NOMO-1 (cell line): ENCODE results near the gene RESF1.

Source experiments
- DNase-seq, 2 experiments: peaks; one replicate each; lab custom pipeline; 2025; ENCODE audit not compliant: unreplicated experiment in 2 of 2; lab: John Stamatoyannopoulos, UW

RESF1 gene

DNA sequence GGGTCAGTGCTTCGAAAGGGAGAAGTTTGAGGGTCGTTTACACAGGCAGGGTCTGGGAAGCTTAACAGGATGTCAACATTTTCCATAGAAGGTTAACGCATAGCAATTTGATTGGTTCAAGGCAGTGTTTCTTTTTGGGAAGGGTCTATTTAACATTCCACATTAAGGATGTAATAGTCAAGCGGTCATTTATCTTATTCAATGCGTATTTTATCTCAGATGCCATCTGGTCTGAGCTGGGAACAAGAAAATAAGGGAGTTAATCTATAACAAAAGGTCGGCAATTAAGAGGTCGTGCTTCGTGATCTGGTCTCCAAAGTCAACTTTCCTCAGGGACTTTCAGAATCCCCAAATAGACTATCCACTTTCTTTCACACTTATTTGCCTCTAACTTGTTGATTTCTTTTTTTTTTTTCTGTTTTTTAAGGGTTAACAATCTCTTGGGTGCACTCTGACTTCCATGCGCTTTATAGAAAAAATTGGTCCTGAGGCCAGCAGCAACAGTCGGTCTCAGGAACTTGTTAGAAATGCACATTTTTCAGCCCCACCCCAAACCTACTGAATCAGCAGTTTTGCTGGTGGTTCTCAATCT lies 550 bp upstream of the RESF1 start:
- DNase-seq: no peak

DNA sequence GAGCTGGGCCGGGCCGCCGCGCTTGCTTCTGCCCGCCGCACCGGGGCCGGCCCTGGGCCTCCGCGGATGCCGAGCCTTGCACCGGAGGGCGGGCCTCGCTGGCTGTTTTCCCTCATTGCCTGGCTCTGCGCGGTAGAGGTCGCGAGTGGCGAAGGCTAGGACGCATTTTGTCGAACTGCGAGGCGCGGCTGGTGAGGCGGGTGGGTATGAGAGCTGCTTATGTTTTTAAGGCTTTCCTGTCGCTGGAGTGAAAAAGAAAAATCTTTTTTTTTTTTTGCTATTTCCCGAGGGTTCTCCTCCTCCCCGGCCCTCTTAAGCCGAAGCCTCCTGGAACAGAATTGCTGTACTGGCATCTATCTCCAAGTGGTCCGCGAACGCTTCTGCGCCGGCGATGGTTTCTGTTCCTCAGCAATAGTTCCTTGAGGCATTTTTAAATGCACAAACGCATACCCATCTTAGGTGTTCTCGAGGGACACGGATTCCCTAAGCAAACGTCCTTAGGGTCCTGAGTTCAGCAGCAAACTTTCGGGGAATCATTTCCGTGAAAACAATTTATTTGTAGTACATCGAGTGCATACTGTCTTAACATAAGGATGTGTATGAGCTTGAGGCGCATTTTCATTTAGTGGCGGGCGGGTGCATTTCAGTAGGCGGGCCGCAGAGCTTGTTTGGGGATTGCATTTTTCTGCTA lies 631 bp downstream of the RESF1 start:
- DNase-seq: peak; percentile 71 to 82

DNA sequence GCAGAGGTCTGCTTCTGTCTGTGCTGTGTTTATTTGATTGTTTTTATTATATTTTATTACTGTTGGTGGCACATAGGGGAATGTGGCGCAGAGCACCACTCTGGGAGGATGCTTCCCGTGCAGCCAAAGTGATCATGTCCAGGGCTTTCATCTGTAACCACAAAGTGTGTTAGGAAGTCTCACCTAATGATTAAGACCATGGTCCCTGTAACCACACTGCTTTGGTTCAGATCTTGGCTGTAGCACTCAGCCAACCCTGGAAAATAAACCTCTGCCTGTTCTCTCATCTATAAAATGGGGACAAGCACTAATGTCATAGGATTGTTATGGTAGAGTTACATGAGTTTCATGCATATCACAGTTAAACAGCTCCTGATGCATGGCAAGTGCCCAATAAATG lies 1.9 kb downstream of the RESF1 start:
- DNase-seq: no peak

GRCh38 chr12:31962076-31962475 lies 2.9 kb downstream of the RESF1 start:
- DNase-seq: no peak

GRCh38 chr12:31964280-31964679 lies 5.1 kb downstream of the RESF1 start:
- DNase-seq: no peak

- no peak for DNase-seq
Measured at GRCh38 chr12:31965090-31965489, 5.9 kb downstream of the RESF1 start.

GRCh38 chr12:31966558-31967205 lies 7.5 kb downstream of the RESF1 start:
- no peak for DNase-seq

DNA sequence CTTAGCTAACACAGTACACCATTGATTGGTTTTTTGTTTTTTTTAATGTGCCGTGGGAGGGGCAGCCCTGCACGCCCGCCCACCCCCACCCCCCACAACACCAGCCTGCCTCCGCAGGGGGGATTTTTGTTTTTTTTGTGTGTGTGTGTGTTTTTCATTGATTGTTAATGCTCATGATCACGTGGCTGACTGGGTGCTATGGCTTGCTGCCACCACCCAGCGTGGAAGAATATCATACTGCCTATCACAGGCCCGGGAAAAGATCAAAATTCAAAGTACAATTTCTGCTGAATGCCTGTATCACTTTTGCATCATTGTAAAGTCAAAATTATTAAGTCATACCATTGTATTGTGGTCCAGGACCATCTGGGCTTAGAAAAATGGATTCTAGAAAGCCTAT lies 8.3 kb downstream of the RESF1 start:
- DNase-seq: no peak

DNA sequence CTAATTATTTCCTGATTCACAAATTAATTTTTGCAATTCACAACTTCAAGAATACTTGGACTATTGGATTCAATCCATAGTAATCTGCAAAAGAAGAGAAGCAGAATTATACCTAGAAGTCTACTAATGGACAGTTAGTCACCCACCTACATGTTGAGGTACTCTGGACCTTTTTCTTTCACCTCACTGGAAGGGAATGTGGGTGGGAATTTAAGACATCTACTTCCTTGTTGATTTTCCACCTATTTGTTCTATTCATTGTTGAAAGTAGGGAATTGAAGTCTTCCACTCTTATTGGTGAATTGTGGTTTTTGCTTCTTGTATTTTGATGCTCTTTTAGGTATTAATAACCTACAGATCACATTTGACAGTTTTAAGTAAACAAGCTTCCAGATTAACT lies 11.0 kb downstream of the RESF1 start:
- DNase-seq: no peak

GRCh38 chr12:31973818-31974217 lies 14.6 kb downstream of the RESF1 start:
- no peak for DNase-seq

GRCh38 chr12:31974673-31975072 lies 15.5 kb downstream of the RESF1 start:
- no peak for DNase-seq

- no peak for DNase-seq
Measured at GRCh38 chr12:31984806-31985591, 25.8 kb downstream of the RESF1 start.

- no peak for DNase-seq
Measured at GRCh38 chr12:31985832-31986231, 26.6 kb downstream of the RESF1 start.

DNA sequence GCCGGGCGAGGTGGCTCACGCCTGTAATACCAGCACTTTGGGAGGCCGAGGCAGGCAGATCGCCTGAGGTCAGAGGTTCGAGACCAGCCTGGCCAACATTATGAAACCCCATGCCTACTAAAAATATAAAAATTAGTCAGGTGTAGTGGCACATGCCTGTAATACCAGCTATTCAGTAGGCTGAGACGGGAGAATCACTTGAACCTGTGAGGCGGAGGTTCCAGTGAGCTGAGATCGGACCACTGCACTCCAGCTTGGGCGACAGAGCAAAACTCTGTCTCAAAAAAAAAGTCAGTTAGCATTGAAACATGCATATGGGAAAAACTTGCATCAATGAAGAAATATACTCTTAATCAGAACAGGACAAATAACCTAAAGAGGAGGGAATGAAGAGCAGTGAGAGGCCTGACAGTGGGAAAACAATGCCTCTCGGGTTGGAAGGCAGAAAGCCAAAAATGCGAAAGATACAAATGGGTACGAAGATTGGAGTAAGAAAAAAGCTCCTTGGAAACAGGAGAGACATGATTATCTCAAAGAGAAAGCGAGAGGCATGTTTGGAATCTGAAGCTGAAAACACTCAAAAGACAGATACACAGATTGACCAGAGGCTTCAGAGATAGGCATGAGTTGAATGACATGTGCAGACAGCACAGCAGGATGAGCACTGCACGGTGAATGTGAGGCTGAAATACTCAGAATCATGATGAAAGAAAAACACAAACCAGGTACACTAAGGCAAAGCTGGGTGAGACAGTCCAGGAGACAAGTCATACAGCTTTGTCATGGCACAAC lies 30.6 kb downstream of the RESF1 start:
- DNase-seq: no peak

- no peak for DNase-seq
Measured at GRCh38 chr12:31991146-31991545, 31.9 kb downstream of the RESF1 start.

GRCh38 chr12:31991815-31992214 lies 32.6 kb downstream of the RESF1 start:
- no peak for DNase-seq

DNA sequence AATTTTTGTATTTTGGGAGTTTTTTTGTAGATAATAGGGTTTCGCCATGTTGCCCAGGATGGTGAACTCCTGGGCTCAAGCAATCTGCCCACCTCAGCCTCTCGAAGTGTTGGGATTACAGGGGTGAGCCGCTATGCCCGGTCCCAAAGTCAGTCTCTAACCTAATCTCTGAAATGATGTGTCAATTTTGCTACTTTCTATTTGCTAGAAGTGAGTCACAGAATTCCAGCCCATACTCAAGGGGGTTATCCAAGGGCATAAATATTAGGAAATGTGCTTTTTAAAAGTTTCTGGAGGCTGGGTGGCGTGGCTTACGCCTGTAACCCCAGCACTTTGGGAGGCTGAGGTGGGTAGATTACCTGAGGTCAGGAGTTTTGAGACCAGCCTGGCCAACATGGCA lies 40.5 kb downstream of the RESF1 start:
- DNase-seq: no peak

DNA sequence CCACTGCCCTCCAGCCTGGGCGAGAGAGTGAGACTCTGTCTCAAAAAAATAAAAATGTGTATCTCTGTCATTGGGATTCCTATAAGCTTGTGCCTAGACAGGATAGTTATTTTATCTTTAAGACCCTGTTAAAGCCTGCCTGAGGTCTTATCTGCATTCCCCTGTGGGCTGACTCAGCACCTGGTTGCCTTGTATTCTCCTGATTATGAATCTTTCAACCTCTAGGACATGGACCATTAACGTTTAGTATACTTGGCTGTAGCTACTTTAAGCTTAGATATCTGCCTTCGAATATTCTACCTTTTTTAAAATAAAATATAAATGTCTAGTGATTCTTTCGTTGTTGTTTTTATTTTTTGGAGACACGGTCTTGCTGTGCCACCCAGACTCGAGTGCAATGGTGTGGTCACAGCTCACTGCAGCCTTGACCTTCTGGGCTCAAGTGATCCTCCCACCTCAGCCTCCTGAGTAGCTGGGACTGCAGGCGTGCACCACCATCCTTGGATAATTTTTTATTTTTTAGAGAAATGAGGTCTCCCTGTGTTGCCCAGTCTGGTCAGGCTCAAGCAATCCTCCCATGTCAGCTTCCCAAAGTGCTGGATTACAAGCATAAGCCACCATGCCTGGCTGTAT lies 41.3 kb downstream of the RESF1 start:
- no peak for DNase-seq

GRCh38 chr12:32002848-32003493 lies 43.8 kb downstream of the RESF1 start:
- no peak for DNase-seq

GRCh38 chr12:32003654-32004053 lies 44.4 kb downstream of the RESF1 start:
- DNase-seq: no peak
